ENCODE results near the gene TSPAN18.

TSPAN18 gene

GRCh38 chr11:44799012-44799411 is 72.2 kb downstream of the TSPAN18 start:
- peaks cover 49% of the 10 kb centered on the region for H3K27me3 Mint-ChIP-seq
- no peak for ATAC-seq

GRCh38 chr11:44802347-44802746 is 75.6 kb downstream of the TSPAN18 start:
- Mint-ChIP-seq H3K27ac (no peak overlapping the region), H3K9me3 (no peaks in the 10 kb centered on the region), H3K4me1 (no peaks in the 10 kb centered on the region), H3K36me3 (no peaks in the 10 kb centered on the region), H3K27me3 (peaks cover 36% of the 10 kb centered on the region), H3K4me3 (no peak overlapping the region)
- no peak for ATAC-seq

More at GRCh38 chr11:44799012-44799411, 72.2 kb downstream of the TSPAN18 start:
- no peak overlapping the region for H3K27ac Mint-ChIP-seq
- H3K36me3 Mint-ChIP-seq: no peaks in the 10 kb centered on the region
- no peak overlapping the region for H3K4me3 Mint-ChIP-seq
- H3K4me1 Mint-ChIP-seq: no peaks in the 10 kb centered on the region
- H3K9me3 Mint-ChIP-seq: no peaks in the 10 kb centered on the region

- Mint-ChIP-seq H3K27ac (no peak overlapping the region), H3K4me1 (no peaks in the 10 kb centered on the region), H3K36me3 (no peaks in the 10 kb centered on the region), H3K9me3 (no peaks in the 10 kb centered on the region), H3K27me3 (peaks cover 32% of the 10 kb centered on the region), H3K4me3 (no peak overlapping the region)
- ATAC-seq: no peak
These were observed 76.2 kb downstream of the TSPAN18 start for GRCh38 chr11:44803009-44803408.

- H3K4me3 Mint-ChIP-seq: no peak overlapping the region
- no peaks in the 10 kb centered on the region for H3K36me3 Mint-ChIP-seq
- H3K9me3 Mint-ChIP-seq: no peaks in the 10 kb centered on the region
- peaks cover 24% of the 10 kb centered on the region for H3K27me3 Mint-ChIP-seq
- no peak overlapping the region for H3K27ac Mint-ChIP-seq
- ATAC-seq: no peak
- no peaks in the 10 kb centered on the region for H3K4me1 Mint-ChIP-seq
These were observed 78.0 kb downstream of the TSPAN18 start for GRCh38 chr11:44804449-44805437.

- Mint-ChIP-seq H3K36me3 (no peaks in the 10 kb centered on the region), H3K27ac (no peak overlapping the region), H3K9me3 (no peaks in the 10 kb centered on the region), H3K27me3 (peaks cover 24% of the 10 kb centered on the region), H3K4me3 (no peak overlapping the region), H3K4me1 (no peaks in the 10 kb centered on the region)
- no peak for ATAC-seq
These were observed 78.8 kb downstream of the TSPAN18 start for GRCh38 chr11:44805596-44805995.

- H3K27ac Mint-ChIP-seq: no peak overlapping the region
- H3K4me3 Mint-ChIP-seq: no peak overlapping the region
- no peaks in the 10 kb centered on the region for H3K9me3 Mint-ChIP-seq
- no peak for ATAC-seq
- H3K36me3 Mint-ChIP-seq: no peaks in the 10 kb centered on the region
- peaks cover 3% of the 10 kb centered on the region for H3K27me3 Mint-ChIP-seq
- H3K4me1 Mint-ChIP-seq: no peaks in the 10 kb centered on the region
These were observed 81.4 kb downstream of the TSPAN18 start for GRCh38 chr11:44808053-44808753.

GRCh38 chr11:44809283-44809682 is 82.5 kb downstream of the TSPAN18 start:
- Mint-ChIP-seq H3K4me1 (no peaks in the 10 kb centered on the region), H3K4me3 (no peak overlapping the region)
- ATAC-seq: no peak

GRCh38 chr11:44811841-44812448 is 85.2 kb downstream of the TSPAN18 start:
- H3K36me3 Mint-ChIP-seq: no peaks in the 10 kb centered on the region
- H3K27ac Mint-ChIP-seq: no peak overlapping the region
- H3K4me1 Mint-ChIP-seq: no peaks in the 10 kb centered on the region
- H3K4me3 Mint-ChIP-seq: no peak overlapping the region
- no peak for ATAC-seq
- H3K9me3 Mint-ChIP-seq: no peaks in the 10 kb centered on the region
- no peaks in the 10 kb centered on the region for H3K27me3 Mint-ChIP-seq

More at GRCh38 chr11:44809283-44809682, 82.5 kb downstream of the TSPAN18 start:
- no peak overlapping the region for H3K27ac Mint-ChIP-seq
- no peaks in the 10 kb centered on the region for H3K9me3 Mint-ChIP-seq
- H3K36me3 Mint-ChIP-seq: no peaks in the 10 kb centered on the region
- no peaks in the 10 kb centered on the region for H3K27me3 Mint-ChIP-seq

- H3K27me3 Mint-ChIP-seq: no peaks in the 10 kb centered on the region
These were observed 86.2 kb downstream of the TSPAN18 start for GRCh38 chr11:44812971-44813370.

GRCh38 chr11:44813401-44813800 is 86.6 kb downstream of the TSPAN18 start:
- H3K27ac Mint-ChIP-seq: no peak overlapping the region
- no peaks in the 10 kb centered on the region for H3K4me1 Mint-ChIP-seq
- no peak for ATAC-seq
- no peaks in the 10 kb centered on the region for H3K27me3 Mint-ChIP-seq
- H3K36me3 Mint-ChIP-seq: no peaks in the 10 kb centered on the region
- no peak overlapping the region for H3K4me3 Mint-ChIP-seq
- no peaks in the 10 kb centered on the region for H3K9me3 Mint-ChIP-seq

More at GRCh38 chr11:44812971-44813370, 86.2 kb downstream of the TSPAN18 start:
- Mint-ChIP-seq H3K4me3 (no peak overlapping the region), H3K36me3 (no peaks in the 10 kb centered on the region), H3K27ac (no peak overlapping the region), H3K4me1 (no peaks in the 10 kb centered on the region), H3K9me3 (no peaks in the 10 kb centered on the region)
- ATAC-seq: no peak

- ATAC-seq: no peak
- H3K27ac Mint-ChIP-seq: no peak overlapping the region
- no peaks in the 10 kb centered on the region for H3K27me3 Mint-ChIP-seq
- no peak overlapping the region for H3K4me3 Mint-ChIP-seq
- no peaks in the 10 kb centered on the region for H3K36me3 Mint-ChIP-seq
- no peaks in the 10 kb centered on the region for H3K4me1 Mint-ChIP-seq
- H3K9me3 Mint-ChIP-seq: no peaks in the 10 kb centered on the region
These were observed 88.3 kb downstream of the TSPAN18 start for GRCh38 chr11:44814881-44815592.

GRCh38 chr11:44815917-44816456 is 89.2 kb downstream of the TSPAN18 start:
- H3K36me3 Mint-ChIP-seq: no peaks in the 10 kb centered on the region
- ATAC-seq: no peak
- H3K4me3 Mint-ChIP-seq: no peak overlapping the region
- H3K27ac Mint-ChIP-seq: no peak overlapping the region
- H3K4me1 Mint-ChIP-seq: no peaks in the 10 kb centered on the region
- no peaks in the 10 kb centered on the region for H3K9me3 Mint-ChIP-seq
- H3K27me3 Mint-ChIP-seq: no peaks in the 10 kb centered on the region

- H3K9me3 Mint-ChIP-seq: no peaks in the 10 kb centered on the region
- H3K4me3 Mint-ChIP-seq: no peak overlapping the region
- H3K36me3 Mint-ChIP-seq: no peaks in the 10 kb centered on the region
- no peak overlapping the region for H3K27ac Mint-ChIP-seq
- no peak for ATAC-seq
- no peaks in the 10 kb centered on the region for H3K4me1 Mint-ChIP-seq
- H3K27me3 Mint-ChIP-seq: no peaks in the 10 kb centered on the region
These were observed 90.0 kb downstream of the TSPAN18 start for GRCh38 chr11:44816761-44817160.

GRCh38 chr11:44817207-44817949 is 90.6 kb downstream of the TSPAN18 start:
- Mint-ChIP-seq H3K4me3 (no peak overlapping the region), H3K27me3 (no peaks in the 10 kb centered on the region), H3K4me1 (no peaks in the 10 kb centered on the region), H3K9me3 (no peaks in the 10 kb centered on the region), H3K36me3 (no peaks in the 10 kb centered on the region), H3K27ac (no peak overlapping the region)
- ATAC-seq: no peak

Measured in stimulated activated memory B cell treated with anti-CD40 and anti-IgM and Interleukin-4, amounts not matched to agents 10 μg/mL and 1 μg/mL and 100 μg/mL, for 72 hours (primary cell).